Measurements from ENCODE around the gene ACOT7.
"Not testable (repeated sequence)": the region's sequence is repeated elsewhere in the genome, so short reads cannot be mapped to it uniquely, and the experiment has no call there.

Gene ACOT7

DNA sequence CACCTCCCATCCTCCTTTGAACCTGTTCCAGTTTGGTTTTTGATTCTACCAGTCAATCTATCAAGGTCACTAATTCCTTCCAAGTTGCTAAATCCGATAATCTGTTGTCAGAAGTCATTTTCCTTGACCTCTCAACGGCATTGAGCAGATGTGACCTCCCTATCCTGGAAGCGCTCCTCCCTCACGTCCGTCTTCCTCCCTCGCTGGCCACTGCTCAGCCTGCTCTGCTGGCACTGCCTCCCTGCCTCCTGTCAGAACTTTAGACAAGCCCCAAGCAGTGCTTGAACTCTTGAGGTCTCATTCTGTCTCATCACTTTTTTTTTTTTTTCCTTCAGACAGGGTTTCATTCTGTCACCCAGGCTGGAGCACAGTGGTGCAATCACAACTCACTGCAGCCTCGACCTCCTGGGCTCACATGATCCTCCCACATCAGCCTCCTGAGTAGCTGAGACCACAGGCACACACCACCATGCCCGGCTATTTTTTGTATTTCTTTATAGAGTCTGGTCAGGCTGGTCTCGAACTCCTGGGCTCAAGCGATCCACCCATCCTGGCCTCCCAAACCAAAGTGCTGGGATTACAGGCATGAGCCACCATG, 4.4 kb upstream of the ACOT7 start:
- Histone ChIP-seq H3K36me3 (ENCODE audit: insufficient read depth, low read length) (no peaks in the 10 kb centered on the region), H2AFZ (ENCODE audit: low read length) (no peak overlapping the region), H3F3A (ENCODE audit: low read depth) (peaks cover 4% of the 10 kb centered on the region; the same call in 1 of the 2 replicates), H4K20me1 (ENCODE audit: insufficient read depth, low read length, poor library complexity, severe bottlenecking) (no peaks in the 10 kb centered on the region), H3K9ac (ENCODE audit: low read depth, low read length, poor library complexity, severe bottlenecking) (no peak overlapping the region), H3K27me3 (ENCODE audit: insufficient read depth, low read length, poor library complexity, severe bottlenecking) (no peaks in the 10 kb centered on the region), H3K4me1 (ENCODE audit: insufficient read depth, low read length, poor library complexity, severe bottlenecking) (peaks cover 10% of the 10 kb centered on the region), H3K9me2 (replicated peaks; ENCODE audit: low read depth, low read length) (no peaks in the 10 kb centered on the region), H3K4me2 (ENCODE audit: low read depth, low read length, poor library complexity, severe bottlenecking) (no peak overlapping the region), H3K79me2 (ENCODE audit: insufficient read depth, low read length) (peaks cover 4% of the 10 kb centered on the region; the same call in 1 of the 2 replicates), H3K9me3 (ENCODE audit: insufficient read depth, low read depth, low read length) (no peaks in the 10 kb centered on the region), H3K4me3 (ENCODE audit: low read length, poor library complexity, severe bottlenecking) (no peak overlapping the region)
- TF ChIP-seq EZH2phosphoT487 (IDR thresholded peaks at IDR 0.05; ENCODE audit: borderline replicate concordance): no peak

DNA sequence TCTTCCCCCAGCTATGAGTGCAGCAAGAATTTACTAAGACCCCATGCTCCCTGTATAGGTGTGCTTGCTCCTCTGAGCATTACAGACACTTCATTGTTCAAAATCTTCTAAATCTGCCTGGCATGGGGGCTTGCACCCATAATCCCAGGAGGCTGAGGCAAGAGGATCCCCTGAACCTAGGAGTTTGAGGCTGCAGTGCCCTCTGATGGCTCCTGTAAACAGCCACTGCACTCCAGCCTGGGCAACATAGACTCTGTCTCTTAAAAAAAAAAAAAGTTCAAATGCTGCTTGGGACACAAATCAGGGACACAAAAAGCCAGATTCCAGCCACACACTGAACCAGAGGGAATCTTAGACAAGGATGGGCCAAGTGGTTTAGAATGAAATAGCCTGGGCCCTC, 3.4 kb upstream of the ACOT7 start:
- H3K9ac ChIP-seq (ENCODE audit: low read depth, low read length, poor library complexity, severe bottlenecking): no peak overlapping the region
- H3F3A ChIP-seq (ENCODE audit: low read depth): peaks cover 4% of the 10 kb centered on the region; the same call in 1 of the 2 replicates
- no peaks in the 10 kb centered on the region for H3K27me3 ChIP-seq (ENCODE audit: insufficient read depth, low read length, poor library complexity, severe bottlenecking)
- TF ChIP-seq, protein P1, sequence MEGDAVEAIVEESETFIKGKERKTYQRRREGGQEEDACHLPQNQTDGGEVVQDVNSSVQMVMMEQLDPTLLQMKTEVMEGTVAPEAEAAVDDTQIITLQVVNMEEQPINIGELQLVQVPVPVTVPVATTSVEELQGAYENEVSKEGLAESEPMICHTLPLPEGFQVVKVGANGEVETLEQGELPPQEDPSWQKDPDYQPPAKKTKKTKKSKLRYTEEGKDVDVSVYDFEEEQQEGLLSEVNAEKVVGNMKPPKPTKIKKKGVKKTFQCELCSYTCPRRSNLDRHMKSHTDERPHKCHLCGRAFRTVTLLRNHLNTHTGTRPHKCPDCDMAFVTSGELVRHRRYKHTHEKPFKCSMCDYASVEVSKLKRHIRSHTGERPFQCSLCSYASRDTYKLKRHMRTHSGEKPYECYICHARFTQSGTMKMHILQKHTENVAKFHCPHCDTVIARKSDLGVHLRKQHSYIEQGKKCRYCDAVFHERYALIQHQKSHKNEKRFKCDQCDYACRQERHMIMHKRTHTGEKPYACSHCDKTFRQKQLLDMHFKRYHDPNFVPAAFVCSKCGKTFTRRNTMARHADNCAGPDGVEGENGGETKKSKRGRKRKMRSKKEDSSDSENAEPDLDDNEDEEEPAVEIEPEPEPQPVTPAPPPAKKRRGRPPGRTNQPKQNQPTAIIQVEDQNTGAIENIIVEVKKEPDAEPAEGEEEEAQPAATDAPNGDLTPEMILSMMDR (conservative IDR thresholded peaks at IDR 0.05; ENCODE audit: low read length): peak; percentile 58
- no peak for TF ChIP-seq EZH2phosphoT487 (IDR thresholded peaks at IDR 0.05; ENCODE audit: borderline replicate concordance)
- peaks cover 13% of the 10 kb centered on the region for H3K79me2 ChIP-seq (ENCODE audit: insufficient read depth, low read length)
- peaks cover 2% of the 10 kb centered on the region for H4K20me1 ChIP-seq (ENCODE audit: insufficient read depth, low read length, poor library complexity, severe bottlenecking)
- no peaks in the 10 kb centered on the region for H3K9me2 ChIP-seq (replicated peaks; ENCODE audit: low read depth, low read length)
- peaks cover 17% of the 10 kb centered on the region for H3K4me1 ChIP-seq (ENCODE audit: insufficient read depth, low read length, poor library complexity, severe bottlenecking)
- H3K4me2 ChIP-seq (ENCODE audit: low read depth, low read length, poor library complexity, severe bottlenecking): no peak overlapping the region
- H3K36me3 ChIP-seq (ENCODE audit: insufficient read depth, low read length): no peaks in the 10 kb centered on the region
- no peaks in the 10 kb centered on the region for H3K9me3 ChIP-seq (ENCODE audit: insufficient read depth, low read depth, low read length)
- no peak overlapping the region for H2AFZ ChIP-seq (ENCODE audit: low read length)
- H3K4me3 ChIP-seq (ENCODE audit: low read length, poor library complexity, severe bottlenecking): no peak overlapping the region

DNA sequence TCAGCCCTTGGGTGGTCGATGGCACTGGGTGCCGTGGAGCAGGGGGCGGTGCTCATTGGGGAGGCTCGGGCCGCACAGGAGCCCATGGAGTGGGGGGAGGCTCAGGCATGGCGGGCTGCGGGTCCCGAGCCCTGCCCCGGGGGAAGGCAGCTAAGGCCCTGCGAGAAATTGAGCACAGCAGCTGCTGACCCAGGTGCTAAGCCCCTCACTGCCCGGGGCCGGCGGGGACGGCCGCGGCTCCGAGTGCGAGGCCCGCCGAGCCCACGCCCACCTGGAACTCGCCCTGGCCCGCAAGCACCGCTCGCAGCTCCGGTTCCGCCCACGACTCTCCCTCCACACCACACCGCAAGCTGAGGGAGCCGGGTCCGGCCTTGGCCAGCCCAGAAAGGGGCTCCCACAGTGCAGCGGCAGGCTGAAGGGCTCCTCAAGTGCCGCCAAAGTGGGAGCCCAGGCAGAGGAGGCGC, 2.2 kb upstream of the ACOT7 start:
- not testable (repeated sequence) for H3K9ac ChIP-seq (ENCODE audit: low read depth, low read length, poor library complexity, severe bottlenecking); H2AFZ ChIP-seq (ENCODE audit: low read length); H3K27me3 ChIP-seq (ENCODE audit: insufficient read depth, low read length, poor library complexity, severe bottlenecking)

DNA sequence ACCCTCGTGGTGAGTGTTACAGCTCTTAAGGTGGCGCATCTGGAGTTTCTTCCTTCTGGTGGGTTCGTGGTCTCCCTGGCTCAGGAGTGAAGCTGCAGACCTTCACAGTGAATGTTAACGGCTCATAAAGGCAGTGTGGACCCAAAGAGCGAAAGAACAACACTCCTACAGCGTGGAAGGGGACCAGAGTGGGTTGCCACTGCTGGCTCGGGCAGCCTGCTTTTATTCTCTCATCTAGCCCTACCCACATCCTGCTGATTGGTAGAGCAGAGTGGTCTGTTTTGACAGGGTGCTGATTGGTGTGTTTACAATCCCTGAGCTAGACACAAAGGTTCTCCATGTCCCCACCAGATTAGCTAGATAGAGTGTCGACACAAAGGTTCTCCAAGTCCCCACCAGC, 1.6 kb upstream of the ACOT7 start:
- H3K4me2 ChIP-seq (ENCODE audit: low read depth, low read length, poor library complexity, severe bottlenecking): peak overlapping the region; percentile 100
- H3K9me3 ChIP-seq (ENCODE audit: insufficient read depth, low read depth, low read length); H3K27me3 ChIP-seq (ENCODE audit: insufficient read depth, low read length, poor library complexity, severe bottlenecking); H3F3A ChIP-seq (ENCODE audit: low read depth); H4K20me1 ChIP-seq (ENCODE audit: insufficient read depth, low read length, poor library complexity, severe bottlenecking); H3K36me3 ChIP-seq (ENCODE audit: insufficient read depth, low read length); H3K4me3 ChIP-seq (ENCODE audit: low read length, poor library complexity, severe bottlenecking); H3K9ac ChIP-seq (ENCODE audit: low read depth, low read length, poor library complexity, severe bottlenecking); H2AFZ ChIP-seq (ENCODE audit: low read length); H3K9me2 ChIP-seq (replicated peaks; ENCODE audit: low read depth, low read length): not testable (repeated sequence)
- peaks cover 31% of the 10 kb centered on the region for H3K79me2 ChIP-seq (ENCODE audit: insufficient read depth, low read length)
- H3K4me1 ChIP-seq (ENCODE audit: insufficient read depth, low read length, poor library complexity, severe bottlenecking): peaks cover 24% of the 10 kb centered on the region

More for the DNA sequence above, 2.2 kb upstream of the ACOT7 start:
- not testable (repeated sequence) for H4K20me1 ChIP-seq (ENCODE audit: insufficient read depth, low read length, poor library complexity, severe bottlenecking); H3K9me3 ChIP-seq (ENCODE audit: insufficient read depth, low read depth, low read length); H3K4me3 ChIP-seq (ENCODE audit: low read length, poor library complexity, severe bottlenecking); H3K36me3 ChIP-seq (ENCODE audit: insufficient read depth, low read length); H3F3A ChIP-seq (ENCODE audit: low read depth); H3K9me2 ChIP-seq (replicated peaks; ENCODE audit: low read depth, low read length); H3K4me2 ChIP-seq (ENCODE audit: low read depth, low read length, poor library complexity, severe bottlenecking)
- peaks cover 25% of the 10 kb centered on the region for H3K79me2 ChIP-seq (ENCODE audit: insufficient read depth, low read length)
- peaks cover 24% of the 10 kb centered on the region for H3K4me1 ChIP-seq (ENCODE audit: insufficient read depth, low read length, poor library complexity, severe bottlenecking)

Measured in Loucy (cell line).